Right lobe of liver (tissue), 4 donors: Measurements from ENCODE around the gene EFHD1.

Experiments
- POLR2A ChIP-seq: fragments of 450-650 bp; IDR thresholded peaks from one replicate; pipeline ENCODE4 v1.6.1; 2017; ENCODE audit warnings: antibody characterized with exemption, mild to moderate bottlenecking
- TF ChIP-seq, protein P1 (sequence below), 4 donors: fragments of 200-600 bp in 3 of 4; fragments of 450-650 bp in 1 of 4; IDR thresholded peaks; one replicate each; pipeline versions ENCODE4 v1.5.1 to v1.8.0; 2016 to 2022; ENCODE audit warnings: antibody characterized with exemption in 4 of 4, mild to moderate bottlenecking in 2 of 4
- donor health status: DM: no; HTN: no; CAD: no.
- donor health status: DM: no; HTN: no; CAD: no.
- donor health status: DM: no; HTN: yes; CAD: no.

DNA sequence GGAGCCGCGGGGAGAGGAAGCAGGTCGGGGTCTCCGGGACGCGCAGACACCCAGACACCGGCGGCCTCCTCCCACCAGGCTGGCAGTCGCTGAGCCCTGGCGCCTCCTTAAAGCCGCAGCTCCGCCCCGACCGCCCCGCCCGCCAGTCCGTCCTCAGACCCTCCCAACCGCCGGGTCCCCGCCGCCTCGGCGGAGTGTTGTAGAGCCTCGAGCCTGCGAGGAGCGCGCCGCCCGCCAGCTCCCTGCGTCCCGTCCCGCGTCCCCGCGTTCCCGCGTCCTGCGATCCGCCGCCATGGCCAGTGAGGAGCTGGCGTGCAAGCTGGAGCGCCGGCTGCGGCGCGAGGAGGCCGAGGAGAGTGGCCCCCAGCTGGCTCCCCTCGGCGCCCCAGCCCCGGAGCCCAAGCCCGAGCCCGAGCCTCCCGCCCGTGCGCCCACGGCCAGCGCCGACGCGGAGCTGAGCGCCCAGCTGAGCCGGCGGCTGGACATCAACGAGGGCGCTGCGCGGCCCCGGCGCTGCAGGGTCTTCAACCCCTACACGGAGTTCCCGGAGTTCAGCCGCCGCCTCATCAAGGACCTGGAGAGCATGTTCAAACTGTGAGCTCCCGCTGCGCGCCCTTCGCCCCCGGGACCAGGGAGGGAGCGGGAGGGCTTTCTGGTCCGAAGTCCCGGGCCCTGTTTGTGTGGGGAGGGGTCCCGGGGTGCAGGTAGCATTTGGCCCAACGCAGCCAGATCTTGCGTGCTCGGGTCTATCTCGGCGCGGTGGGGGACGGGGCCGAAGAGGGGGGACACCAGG, at the start of gene EFHD1:
- TF ChIP-seq POLR2A = peak; percentile 65
- TF ChIP-seq, protein P1, sequence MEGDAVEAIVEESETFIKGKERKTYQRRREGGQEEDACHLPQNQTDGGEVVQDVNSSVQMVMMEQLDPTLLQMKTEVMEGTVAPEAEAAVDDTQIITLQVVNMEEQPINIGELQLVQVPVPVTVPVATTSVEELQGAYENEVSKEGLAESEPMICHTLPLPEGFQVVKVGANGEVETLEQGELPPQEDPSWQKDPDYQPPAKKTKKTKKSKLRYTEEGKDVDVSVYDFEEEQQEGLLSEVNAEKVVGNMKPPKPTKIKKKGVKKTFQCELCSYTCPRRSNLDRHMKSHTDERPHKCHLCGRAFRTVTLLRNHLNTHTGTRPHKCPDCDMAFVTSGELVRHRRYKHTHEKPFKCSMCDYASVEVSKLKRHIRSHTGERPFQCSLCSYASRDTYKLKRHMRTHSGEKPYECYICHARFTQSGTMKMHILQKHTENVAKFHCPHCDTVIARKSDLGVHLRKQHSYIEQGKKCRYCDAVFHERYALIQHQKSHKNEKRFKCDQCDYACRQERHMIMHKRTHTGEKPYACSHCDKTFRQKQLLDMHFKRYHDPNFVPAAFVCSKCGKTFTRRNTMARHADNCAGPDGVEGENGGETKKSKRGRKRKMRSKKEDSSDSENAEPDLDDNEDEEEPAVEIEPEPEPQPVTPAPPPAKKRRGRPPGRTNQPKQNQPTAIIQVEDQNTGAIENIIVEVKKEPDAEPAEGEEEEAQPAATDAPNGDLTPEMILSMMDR (IDR thresholded peaks at IDR 0.05) = no peak
